UCSD-AML1 (cell line): ENCODE data around the gene CEP97.
"Not testable (repeated sequence)": the region's sequence is repeated elsewhere in the genome, so short reads cannot be mapped to it uniquely, and the experiment has no call there.

Source experiments
- DNase-seq: peaks from one replicate; lab custom pipeline; 2025; ENCODE audit not compliant: unreplicated experiment; lab: John Stamatoyannopoulos, UW

The CEP97 gene

DNA sequence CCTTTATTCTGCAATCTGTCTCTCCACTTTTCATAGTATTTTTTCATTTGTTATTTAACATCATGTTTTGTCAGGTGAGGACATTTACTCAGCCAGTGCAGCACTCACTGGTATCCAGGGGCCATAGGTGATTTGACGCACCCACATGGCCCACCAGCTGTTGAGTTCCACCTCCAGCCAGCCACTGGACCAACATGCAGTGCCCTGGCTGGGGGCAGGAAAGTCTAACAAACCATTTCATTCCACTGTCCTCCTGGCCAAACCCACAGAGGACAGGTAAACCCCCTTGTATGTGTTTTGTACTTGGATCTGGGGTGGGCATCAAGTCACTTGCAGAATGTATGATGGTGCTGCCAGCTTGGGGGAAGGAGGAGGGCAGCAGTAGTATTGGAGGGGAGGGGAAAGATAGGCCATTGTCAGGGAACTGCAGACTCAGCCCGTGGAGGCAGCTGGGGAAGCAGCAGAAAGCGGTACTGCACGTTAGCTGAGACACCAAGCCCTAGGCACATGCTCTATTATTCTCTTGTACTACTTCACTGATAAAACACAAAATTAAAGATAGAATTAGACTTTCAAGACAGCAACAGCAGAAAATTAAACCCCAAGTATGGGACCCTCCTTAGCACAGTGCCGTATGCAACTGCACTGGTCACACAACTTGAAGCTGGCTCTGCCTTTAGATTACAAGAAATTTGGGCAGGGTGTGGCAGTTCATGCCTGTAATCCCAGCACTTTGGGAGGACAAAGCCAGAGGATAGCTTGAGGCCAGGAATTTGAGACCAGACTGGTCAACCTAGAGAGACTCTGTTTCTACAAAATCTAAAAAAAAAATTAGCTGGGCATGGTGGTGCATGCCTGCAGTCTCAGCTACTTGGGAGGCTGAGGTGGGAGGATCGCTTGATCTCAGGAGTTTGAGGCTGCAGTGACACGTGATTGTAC, 22.4 kb upstream of the CEP97 start:
- DNase-seq = no peak

DNA sequence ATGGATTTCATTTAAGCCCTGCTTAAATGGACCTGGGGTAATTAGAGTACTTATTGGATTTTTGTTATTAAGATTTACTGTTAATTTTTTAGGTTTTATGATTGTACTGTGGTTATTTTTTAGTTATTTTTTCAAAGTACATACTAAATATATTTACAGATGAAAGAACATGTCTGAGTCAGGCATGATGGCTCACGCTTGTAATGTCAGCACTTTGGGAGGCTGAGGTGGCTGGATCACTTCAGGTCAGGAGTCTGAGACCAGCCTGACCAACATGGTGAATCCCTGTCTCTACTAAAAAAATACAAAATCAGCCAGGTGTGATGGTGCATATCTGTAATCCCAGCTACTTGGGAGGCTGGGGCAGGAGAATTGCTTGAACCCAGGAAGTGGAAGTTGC, 21.7 kb upstream of the CEP97 start:
- no peak for DNase-seq

DNA sequence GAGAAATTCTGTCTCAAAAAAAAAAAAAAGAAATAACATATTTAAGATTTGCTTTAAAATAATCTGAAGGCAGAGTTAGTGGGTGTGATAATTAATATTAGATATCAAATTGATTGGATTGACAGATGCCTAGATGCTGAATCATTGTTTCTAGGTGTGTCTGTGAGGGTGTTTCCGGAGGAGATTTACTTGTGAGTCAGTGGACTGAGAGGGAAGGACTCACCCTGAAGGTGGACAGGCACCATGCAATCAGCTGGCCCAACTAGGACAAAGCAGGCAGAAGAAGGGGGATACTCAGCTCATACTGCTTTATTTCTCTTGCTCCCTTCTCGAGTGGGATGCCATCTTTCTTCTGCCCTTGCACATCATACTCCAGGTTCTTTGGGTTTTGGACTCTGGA, 21.2 kb upstream of the CEP97 start:
- DNase-seq = no peak

GRCh38 chr3:101704639-101705038, 19.8 kb upstream of the CEP97 start:
- DNase-seq = not testable (repeated sequence)

DNA sequence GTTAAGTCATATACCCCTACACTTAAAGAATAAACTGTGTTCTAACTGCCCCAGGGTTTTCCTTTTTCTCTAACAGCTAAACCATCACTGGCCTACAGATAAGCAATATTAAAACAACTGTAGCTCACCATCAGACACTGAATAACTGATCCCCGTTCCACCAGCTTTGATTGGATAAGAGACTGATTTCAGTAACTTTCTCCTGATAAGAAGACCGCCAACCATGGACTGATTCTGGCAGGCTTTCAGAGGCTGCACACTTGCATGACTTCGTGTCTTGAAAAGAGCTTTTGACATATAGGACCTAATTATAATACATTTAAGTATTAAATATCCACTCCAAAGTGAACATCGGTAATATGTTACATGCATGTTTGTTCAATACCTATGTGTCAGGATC, 15.3 kb upstream of the CEP97 start:
- DNase-seq = no peak

DNA sequence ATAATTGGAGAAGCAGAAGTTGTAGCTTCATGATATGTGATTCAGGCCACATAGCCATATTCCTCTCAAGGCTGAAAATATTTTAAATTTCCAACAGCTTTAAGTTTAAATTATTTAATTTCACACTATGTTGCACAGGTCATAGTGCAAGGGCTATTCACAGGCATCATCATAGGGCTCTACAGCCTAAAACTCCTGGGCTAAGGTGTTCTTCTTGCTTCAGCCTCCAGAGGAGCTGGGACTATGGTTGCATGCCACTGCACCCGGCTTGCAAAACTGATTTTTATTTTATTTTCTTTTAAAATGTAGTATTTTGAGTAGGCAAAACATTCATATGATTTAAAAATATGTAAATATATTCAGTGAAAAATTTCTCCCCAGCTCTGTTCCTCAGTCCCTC, 6.0 kb upstream of the CEP97 start:
- no peak for DNase-seq

- no peak for DNase-seq
Measured at GRCh38 chr3:101719604-101720185, 4.7 kb upstream of the CEP97 start.

- no peak for DNase-seq
Measured at GRCh38 chr3:101720851-101721840, 3.3 kb upstream of the CEP97 start.

DNA sequence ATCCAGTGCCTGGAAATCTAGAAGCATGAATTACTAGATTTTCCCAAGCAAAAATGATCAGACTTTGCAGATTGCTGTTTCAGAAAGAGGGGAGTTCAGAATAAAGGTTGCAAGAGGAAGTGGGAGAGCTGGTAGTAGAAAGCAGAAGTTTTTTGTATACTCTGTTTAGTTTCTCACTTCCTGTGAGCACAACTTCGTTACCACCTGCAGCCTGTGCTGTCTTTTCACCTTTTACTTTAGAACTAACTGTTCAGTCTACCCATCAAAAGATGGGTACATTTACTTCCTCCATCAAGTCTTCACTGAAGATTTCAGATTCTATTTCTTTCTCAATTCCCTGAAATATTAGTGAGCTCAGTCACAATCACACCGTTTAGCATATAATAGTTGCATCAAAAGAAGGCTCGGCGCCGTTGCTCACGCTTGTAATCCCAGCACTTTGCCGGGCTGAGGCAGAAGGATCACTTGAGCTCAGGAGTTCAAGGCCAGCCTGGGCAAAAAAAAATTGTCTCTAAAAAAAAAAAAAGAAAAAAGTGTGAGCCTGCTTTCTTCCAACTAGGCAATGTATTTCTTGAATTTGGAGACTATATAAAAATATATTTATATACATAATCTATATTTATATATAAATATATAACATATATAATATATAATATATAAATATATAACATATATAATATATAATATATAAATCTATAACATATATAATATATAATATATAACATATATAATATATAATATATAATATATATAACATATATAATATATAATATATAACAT, 1.8 kb upstream of the CEP97 start:
- no peak for DNase-seq

GRCh38 chr3:101725194-101725889, 928 bp downstream of the CEP97 start:
- DNase-seq = peak; percentile 55

- DNase-seq = no peak
Measured at GRCh38 chr3:101725890-101726275, 1.5 kb downstream of the CEP97 start.

DNA sequence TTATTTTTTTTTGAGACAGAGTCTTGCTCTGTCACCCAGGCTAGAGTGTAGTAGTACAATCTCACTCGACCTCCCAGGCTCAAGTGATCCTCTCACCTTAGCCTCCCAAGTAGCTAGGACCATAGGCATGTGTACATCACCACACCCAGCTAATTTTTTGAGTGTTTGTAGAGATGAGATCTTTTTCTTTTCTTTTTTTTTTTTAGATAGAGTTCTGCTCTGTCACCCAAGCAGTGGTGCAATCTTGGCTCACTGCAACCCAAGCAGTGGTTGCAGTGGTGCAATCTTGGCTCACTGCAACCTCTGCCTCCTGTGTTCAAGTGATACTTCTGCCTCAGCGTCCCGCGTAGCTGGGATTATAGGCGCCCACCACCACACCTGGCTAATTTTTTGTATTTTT, 5.2 kb downstream of the CEP97 start:
- no peak for DNase-seq

DNA sequence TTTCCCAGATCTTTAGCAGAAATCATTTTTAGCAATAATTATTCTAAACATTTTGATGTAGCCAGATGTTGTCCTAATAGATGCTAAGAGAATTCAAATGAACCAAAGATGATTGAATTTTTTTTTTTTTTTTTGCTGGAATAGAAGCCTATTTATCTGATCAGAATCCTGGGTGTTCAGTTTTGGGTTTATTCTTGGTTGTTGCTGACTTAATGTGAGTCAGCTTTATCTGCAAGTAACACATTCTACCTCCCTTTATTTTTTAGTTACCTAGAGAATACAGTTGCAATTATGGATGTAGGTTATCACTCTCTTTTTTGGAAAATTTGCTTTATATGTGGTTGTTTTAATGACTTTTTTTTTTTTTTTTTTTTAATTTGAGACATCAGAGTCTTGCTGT, 6.4 kb downstream of the CEP97 start:
- DNase-seq = no peak

- no peak for DNase-seq
Measured at GRCh38 chr3:101732240-101732641, 7.8 kb downstream of the CEP97 start.

DNA sequence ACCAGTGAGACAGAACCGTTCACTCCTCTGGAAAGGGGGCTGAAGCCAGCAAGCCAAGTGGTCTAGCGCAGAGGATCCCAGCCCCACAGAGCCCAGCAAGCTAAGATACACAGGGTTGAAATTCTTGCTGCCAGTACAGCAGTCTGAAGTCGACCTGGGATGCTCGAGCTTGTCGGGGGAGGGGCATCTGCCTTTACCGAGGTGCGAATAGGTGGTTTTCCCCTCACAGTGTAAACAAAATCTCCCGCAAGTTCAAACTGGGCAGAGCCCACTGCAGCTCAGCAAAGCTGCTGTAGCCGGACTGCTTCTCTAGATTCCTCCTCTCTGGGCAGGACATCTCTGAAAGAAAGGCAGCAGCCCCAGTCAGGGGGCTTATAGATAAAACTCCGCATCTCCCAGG, 11.4 kb downstream of the CEP97 start:
- no peak for DNase-seq

GRCh38 chr3:101741914-101742313, 17.5 kb downstream of the CEP97 start:
- not testable (repeated sequence) for DNase-seq

DNA sequence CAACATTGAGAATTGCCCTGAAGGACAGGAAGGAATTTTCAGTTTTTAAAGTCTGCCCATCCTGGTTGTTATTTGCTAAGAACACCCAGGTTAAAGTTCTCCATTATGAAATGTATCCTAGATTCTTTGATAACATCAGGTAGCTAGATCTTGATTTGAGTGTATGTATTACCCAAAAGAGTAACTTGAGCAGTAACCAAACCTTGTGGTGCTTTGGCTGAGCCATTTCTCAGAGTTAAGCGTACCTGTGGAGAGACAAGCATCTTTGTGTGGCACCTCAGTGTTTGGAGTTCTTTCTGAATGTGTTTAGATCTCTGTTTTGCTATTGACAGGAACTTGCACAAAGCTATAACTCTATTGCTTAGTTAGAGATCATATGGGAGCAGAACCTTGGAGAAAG, 20.4 kb downstream of the CEP97 start:
- DNase-seq = no peak

- DNase-seq = not testable (repeated sequence)
Measured at GRCh38 chr3:101745934-101746333, 21.5 kb downstream of the CEP97 start.

DNA sequence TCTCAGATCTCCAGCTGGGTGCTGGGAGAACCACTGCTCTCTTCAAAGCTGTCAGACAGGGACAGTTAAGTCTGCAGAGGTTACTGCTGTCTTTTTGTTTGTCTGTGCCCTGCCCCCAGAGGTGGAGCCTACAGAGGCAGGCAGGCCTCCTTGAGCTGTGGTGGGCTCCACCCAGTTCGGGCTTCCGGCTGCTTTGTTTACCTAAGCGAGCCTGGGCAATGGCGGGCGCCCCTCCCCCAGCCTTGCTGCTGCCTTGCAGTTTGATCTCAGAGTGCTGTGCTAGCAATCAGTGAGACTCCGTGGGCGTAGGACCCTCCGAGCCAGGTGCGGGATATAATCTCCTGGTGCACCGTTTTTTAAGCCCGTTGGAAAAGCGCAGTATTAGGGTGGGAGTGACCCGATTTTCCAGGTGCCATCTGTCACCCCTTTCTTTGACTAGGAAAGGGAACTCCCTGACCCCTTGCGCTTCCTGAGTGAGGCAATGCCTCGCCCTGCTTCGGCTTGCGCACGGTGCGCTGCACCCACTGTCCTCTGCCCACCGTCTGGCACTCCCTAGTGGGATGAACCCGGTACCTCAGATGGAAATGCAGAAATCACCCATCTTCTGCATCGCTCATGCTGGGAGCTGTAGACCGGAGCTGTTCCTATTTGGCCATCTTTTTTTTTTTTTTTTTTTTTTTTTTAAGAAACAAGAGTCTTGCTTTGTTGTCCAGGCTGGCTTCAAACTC, 29.1 kb downstream of the CEP97 start:
- not testable (repeated sequence) for DNase-seq
